Panc1 (cell line): Measurements from ENCODE around the gene HNF1B.

Source experiments
- POLR2AphosphoS5 ChIP-seq: IDR thresholded peaks from 2 replicates; pipeline ENCODE4 v1.6.1; 2012; ENCODE audit warnings: mild to moderate bottlenecking, low read depth, low read length, moderate library complexity
- TF ChIP-seq, protein P1 (sequence below): fragments of 450-650 bp; IDR thresholded peaks from 2 replicates; pipeline ENCODE4 v1.5.1; 2017; ENCODE audit warnings: mild to moderate bottlenecking

GRCh38 chr17:37702598-37702997 lies 42.3 kb downstream of the HNF1B start:
- TF ChIP-seq, protein P1, sequence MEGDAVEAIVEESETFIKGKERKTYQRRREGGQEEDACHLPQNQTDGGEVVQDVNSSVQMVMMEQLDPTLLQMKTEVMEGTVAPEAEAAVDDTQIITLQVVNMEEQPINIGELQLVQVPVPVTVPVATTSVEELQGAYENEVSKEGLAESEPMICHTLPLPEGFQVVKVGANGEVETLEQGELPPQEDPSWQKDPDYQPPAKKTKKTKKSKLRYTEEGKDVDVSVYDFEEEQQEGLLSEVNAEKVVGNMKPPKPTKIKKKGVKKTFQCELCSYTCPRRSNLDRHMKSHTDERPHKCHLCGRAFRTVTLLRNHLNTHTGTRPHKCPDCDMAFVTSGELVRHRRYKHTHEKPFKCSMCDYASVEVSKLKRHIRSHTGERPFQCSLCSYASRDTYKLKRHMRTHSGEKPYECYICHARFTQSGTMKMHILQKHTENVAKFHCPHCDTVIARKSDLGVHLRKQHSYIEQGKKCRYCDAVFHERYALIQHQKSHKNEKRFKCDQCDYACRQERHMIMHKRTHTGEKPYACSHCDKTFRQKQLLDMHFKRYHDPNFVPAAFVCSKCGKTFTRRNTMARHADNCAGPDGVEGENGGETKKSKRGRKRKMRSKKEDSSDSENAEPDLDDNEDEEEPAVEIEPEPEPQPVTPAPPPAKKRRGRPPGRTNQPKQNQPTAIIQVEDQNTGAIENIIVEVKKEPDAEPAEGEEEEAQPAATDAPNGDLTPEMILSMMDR: no peak
- no peak for TF ChIP-seq POLR2AphosphoS5
